Amniotic epithelial cell (primary cell): Measurements from ENCODE around the gene KRTAP4-9.
"Not testable (repeated sequence)": the region's sequence is repeated elsewhere in the genome, so short reads cannot be mapped to it uniquely, and the experiment has no call there.

ENCODE experiments used
- DNase-seq: peaks from one replicate; pipeline ENCODE4 v3.0.0-alpha.2; 2010; ENCODE audit warnings: low read depth

The KRTAP4-9 gene

DNA sequence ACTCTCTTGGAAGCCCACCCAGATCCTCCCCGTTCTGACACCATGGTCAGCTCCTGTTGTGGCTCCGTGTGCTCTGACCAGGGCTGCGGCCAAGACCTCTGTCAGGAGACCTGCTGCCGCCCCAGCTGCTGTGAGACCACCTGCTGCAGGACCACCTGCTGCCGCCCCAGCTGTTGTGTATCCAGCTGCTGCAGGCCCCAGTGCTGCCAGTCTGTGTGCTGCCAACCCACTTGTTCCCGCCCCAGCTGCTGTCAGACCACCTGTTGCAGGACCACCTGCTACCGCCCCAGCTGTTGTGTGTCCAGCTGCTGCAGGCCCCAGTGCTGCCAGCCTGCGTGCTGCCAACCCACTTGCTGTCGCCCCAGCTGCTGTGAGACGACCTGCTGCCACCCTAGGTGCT, at the start of gene KRTAP4-9:
KRTAP4-9 (plus strand) TSS at position 43 of the 400 bp plus-strand sequence; CDS start at position 43, 0 bp downstream.
- DNase-seq: not testable (repeated sequence)

DNA sequence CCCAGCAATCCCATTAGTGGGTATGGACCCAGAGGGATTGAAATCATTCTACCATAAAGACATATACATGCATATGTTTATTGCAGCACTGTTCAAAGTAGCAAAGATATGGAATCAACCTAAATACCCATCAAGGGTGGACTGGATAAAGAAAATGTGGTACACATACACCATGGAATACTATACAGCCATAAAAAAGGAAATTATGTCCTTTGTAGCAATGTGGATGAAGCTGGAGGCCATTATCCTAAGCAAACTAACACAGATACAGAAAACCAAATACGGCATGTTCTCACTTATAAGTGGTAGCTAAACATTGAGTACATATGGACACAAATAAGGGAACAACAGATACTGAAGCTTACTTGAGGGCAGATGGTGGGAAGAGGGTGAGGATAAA, 47.6 kb upstream of the KRTAP4-9 start:
- DNase-seq: no peak

DNA sequence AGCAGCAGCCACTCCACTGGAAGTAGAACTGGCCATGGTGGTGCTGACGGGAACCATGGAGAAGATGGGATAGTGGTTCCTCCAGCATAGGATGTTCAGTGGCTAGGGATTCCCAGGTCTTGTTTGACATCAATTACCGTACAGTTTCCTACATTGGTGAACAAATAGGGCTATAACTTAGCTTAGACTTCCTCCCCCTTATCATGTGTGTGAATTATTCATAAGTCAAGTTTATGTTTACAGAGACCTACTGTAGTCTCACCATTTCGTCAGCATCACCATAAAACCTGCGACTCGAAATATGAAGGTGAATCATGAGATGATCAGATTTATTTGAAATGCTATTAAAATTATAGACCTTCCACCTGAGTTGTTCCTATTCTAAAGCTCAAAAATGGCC, 46.4 kb upstream of the KRTAP4-9 start:
- DNase-seq: peak; percentile 70

DNA sequence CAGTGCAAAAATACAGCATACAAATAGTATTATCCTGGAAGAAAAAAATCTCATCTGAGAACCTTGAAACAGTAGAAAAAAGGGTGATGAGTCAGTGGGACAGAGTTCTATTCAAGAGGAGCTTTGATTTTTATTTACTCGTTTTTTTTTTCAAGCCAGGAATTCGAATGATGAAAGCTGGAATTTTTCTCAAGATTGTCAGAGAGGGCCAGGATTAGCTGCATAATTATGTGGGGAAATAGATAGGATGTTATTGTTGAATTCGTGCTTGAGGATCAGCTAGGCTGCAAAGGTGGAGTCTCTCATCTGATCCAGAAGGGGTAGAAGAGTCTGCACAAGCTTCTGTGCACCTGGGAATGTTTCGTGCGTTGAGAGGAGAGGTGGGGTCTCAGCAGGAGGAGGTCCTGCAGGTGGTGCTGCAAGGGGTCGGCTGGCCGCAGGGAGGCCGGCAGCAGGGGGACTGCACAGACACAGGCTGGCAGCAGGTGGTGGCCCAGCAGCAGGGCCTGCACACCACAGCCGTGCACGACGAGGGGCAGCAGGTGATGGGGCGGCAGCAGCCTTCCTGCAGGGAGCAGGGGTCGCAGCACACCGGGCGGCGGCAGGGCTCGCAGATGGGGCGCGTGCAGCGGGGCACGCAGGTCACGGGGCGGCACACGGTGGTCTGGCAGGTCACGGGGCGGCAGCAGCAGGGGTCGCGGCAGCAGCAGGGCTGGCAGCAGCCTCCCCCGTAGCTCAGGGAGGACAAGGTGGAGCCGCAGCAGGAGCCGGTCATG, 45.7 kb upstream of the KRTAP4-9 start:
- peak; percentile 95 for DNase-seq

- peak; percentile 87 for DNase-seq
Observed at GRCh38 chr17:41060052-41060604, 45.1 kb upstream of the KRTAP4-9 start, which contains the start of gene KRTAP2-3. TSS of gene KRTAP2-3 (minus strand) at chr17:41060114. CDS start at chr17:41060050, 64 bp downstream.

DNA sequence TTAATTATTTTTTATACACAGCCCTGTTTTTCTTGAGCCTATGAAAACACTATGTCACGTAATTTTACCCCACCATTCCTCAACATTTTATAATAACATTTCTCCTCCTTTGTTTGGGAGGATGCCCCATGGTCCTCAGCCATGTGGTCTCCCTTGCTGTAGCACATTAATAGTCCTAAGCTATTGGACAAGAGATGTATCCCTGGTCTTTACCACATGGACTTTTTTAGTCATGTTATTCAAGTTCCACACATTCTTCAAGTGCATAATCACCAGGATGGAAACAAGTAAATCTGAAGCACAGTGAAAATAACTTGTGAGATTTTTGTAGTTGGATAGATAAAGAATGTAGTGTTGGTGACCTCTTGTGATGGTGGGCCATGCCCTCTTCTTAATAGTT, 43.2 kb upstream of the KRTAP4-9 start:
- DNase-seq: peak; percentile 96

DNA sequence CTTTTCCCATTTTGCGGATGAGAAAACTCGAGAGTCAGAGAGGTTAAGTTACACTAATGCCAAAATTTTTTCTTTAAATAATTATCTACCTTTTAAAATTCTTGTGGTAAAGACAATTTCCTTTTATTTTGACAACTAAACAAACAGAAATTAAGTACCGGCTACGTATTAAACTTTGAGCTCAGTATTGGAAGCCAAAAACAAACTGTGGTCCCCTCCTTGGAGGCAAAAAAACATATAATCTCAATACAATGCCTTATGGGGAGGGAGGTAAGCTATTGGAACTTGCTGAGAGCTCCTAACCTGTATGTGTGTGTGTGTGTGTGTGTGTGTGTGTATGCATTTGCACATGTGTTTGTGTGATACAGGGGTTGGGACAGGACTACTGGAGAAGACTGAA, 41.7 kb upstream of the KRTAP4-9 start:
- DNase-seq: no peak

DNA sequence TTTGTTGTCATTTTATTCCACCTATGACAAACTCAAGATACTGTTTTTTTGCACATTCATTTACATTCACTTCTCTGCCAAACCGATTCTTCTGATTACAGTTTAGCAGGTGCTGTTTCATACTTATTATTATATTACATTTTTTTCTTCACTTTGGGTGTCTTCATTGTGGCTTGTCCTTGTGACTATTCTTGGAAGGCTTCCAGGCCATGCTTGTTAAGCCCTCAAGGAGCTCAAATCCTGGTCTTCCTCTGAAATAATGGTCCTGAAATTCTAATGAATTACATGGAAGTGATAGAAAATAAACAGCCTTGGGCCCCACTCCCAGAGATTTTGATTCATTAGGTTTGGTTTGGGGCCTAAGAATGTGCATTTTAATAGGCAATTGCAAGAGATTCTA, 40.9 kb upstream of the KRTAP4-9 start:
- no peak for DNase-seq

DNA sequence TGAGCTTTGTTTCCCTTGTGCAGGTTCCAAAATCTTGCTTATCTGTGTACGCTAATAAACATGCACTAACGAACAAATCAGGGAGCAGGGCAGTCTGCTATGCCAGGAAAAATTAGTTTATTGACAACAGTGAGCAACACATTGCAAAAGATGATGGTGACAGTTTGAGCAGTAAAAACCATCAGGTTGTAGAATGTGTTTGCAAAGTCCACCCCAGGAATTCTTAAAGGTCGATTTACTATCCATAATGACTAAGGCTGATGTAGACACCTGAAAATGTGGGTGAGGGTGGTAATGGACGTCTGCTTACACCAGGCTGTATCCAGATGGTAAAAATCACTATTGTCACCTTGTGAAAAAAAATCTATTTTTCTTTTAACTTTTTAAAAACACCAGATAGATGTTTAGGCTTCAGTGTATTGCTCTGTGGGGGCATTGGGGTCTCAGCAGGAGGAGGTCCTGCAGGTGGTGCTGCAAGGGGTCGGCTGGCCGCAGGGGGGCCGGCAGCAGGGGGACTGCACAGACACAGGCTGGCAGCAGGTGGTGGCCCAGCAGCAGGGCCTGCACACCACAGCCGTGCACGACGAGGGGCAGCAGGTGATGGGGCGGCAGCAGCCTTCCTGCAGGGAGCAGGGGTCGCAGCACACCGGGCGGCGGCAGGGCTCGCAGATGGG, 40.0 kb upstream of the KRTAP4-9 start:
- DNase-seq: not testable (repeated sequence)

DNA sequence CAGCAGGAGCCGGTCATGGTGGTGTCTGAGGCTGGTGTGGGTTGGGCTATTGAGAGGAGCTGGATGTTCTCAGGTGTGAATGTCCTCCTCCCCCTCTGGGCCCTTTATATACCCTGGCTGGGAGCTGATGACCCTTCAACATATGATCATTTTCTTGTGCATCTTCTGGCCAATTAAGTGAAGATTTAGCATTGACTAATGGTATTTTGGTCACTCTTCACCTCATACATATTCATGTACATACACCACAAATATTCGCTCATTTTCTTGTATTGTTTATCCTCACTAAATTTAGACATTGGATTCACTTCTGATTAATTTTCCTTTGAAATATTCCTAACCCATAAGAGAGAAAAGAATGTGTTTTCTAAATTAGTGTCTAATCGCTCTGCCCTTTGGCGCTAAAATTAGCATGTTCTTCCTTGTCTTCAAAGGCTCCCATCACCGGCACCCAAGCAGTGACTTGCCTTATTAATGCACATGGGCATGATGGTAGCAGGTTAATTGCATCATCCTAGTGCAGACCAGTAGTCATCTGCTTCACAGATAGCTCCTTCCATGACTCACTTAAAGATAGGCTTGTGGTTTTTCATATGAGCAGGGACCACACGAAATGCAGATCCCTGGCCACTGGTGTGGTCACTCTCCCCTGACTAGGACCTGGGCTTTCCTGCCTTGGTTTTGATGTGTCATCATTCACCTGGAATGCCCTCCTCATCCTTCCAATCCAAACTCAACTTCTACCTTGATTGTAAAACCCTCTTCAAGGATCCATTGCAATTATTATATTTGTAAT, 39.2 kb upstream of the KRTAP4-9 start, which contains the start of gene KRTAP2-4:
KRTAP2-4 (minus strand) TSS at position 51 of the 796 bp plus-strand sequence; CDS start at position 17, 34 bp downstream.
- DNase-seq: peak; percentile 98

GRCh38 chr17:41067281-41067680, 37.9 kb upstream of the KRTAP4-9 start:
- no peak for DNase-seq

- no peak for DNase-seq
Observed at GRCh38 chr17:41069031-41069430, 36.2 kb upstream of the KRTAP4-9 start.

GRCh38 chr17:41071606-41072360, 33.4 kb upstream of the KRTAP4-9 start:
- DNase-seq: no peak

DNA sequence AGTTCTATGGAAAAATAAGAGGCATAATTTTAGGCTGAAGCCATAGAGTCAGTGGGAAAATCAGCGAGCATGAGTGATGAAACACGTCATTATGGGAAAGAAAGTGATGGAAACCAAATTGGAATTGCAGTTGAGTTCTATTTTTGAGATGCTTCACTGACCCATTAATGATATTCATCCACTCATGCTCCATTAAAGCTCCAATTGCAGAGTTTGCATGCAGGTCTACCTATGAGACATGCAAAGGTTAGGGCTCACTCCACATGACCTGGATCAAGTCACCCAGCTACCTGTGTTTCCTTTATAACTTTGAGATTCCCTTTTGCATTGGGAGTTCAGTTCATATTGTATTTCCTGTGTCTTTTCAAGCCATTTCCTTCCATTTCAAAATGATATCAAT, 31.5 kb upstream of the KRTAP4-9 start:
- no peak for DNase-seq

GRCh38 chr17:41076788-41077187, 28.4 kb upstream of the KRTAP4-9 start:
- no peak for DNase-seq

DNA sequence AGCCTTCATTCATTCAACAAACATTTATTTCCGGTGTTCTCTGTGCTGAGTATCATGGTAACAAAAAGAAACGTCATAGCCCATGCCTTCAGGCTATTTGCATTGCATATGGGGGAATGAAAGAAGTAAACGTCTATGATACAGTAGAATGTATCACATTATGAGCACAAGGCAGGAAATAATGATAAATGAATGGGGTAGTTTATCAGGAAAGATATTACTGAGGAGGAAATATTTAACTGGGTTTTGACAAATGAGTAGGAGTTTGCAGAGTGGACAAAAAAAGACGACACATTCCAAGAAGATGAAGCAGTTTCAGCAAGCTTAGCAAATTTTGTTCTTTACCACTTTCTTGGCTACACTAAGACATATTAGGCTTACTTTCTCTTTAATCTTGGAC, 22.6 kb upstream of the KRTAP4-9 start:
- DNase-seq: no peak

DNA sequence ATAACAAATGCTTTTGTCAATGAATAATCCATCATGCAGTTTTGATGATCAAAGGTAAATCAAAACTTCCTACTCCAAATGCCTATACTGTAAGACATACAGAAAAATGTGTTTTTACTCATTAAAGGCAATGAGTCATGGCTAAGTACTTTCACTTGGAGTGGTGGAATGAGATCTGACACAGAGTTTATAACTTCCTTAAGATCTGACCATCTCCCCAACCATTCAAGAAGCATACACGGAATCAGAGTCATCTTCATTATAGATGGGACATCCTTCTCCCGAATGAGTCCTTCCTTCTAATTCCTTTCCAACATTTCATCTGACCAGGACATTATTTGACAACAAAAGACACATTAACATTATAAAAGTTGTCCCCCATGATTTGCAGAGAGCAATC, 21.8 kb upstream of the KRTAP4-9 start:
- DNase-seq: peak; percentile 39

DNA sequence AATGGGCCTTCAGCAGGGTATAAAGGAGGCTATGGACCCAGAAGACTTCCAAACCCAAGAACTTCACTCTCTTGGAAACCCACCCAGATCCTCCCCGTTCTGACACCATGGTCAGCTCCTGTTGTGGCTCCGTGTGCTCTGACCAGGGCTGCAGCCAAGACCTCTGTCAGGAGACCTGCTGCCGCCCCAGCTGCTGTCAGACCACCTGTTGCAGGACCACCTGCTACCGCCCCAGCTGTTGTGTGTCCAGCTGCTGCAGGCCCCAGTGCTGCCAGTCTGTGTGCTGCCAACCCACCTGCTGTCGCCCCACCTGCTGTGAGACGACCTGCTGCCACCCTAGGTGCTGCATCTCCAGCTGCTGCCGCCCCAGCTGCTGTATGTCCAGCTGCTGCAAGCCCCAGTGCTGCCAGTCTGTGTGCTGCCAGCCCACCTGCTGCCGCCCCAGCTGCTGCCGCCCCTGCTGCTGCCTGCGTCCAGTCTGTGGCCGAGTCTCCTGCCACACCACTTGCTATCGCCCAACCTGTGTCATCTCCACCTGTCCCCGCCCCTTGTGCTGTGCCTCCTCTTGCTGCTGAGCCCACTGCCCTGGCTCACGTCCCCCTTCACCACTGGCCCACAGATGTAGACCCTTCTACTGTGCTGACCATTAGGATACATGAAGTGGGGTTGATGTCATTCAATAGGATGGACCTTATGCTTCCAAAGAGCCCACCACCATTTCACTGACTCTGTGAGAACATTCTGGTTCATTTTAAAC, 20.9 kb upstream of the KRTAP4-9 start, which contains the start of gene KRTAP4-7:
KRTAP4-7 (plus strand) TSS at position 51 of the 757 bp plus-strand sequence; CDS start at position 108, 57 bp downstream.
- DNase-seq: not testable (repeated sequence)

GRCh38 chr17:41088760-41089352, 16.3 kb upstream of the KRTAP4-9 start:
- DNase-seq: not testable (repeated sequence)

DNA sequence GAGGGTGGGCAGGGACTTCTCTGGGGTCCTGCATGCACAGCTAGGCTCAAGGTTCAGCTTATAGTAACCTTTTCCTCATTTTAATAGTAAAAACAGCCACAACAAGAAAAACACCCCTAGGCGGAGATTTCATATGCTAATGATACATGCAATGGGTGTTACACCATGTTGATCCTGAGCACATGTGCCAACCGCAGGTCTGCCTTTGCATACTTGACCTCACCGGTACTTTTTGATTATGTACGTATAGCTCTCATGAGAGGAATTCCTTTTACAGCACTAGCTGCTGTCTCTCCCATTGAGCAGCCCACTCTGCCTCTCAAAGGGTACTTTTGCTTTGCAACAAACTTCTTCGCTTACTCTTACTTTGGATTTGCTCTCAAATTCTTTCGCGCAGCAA, 9.1 kb upstream of the KRTAP4-9 start:
- no peak for DNase-seq
